Measurements from ENCODE around the gene VPS29. TPM values are rescaled to one million over a fixed set of nuclear protein-coding genes. Genes with fewer than 3 reads are reported as not detected.

Gene VPS29
- total and polyA plus RNA-seq, 9 of the 15 experiments (the other 6 are each of a cell fraction or from before 2014, with no cell fraction given): 85.8 to 638 (median 272) TPM

DNA sequence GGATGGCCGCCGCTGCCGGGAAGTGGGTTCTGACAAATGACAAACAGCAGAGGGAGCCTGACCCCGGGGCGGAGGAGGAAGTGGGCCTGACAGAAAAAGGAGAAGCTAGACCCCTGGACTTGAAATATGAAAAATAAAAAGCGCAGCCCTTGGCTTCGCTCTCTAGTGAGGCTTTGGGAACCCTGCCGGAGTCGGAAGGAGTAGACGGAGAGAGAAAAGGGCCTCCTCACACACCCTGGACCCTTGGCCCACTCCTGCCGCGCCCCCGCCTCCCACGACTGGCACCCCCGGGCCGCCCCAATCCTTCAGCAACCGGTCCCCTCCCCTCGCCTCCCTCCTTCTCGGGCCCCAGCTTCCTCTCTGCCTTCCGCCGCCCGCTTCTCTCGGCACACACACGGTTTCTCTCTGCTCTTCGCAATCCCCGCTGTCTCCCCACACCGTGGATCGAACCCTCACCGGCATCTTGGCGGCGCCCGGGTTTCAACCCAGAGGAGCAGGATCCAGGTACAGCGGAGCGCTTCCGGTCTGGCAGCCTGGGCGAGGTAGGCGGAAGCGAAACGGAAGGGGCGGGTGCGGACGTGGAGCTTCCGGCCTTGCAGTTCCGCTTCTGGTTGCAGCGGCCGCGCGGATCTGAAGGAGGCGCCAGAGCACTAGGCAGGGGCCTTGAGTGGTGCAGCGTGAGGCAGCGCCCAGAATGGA is 52.0 kb downstream of the VPS29 start, which contains the start of gene ARPC3 (continued):
- TF ChIP-seq, protein P1, sequence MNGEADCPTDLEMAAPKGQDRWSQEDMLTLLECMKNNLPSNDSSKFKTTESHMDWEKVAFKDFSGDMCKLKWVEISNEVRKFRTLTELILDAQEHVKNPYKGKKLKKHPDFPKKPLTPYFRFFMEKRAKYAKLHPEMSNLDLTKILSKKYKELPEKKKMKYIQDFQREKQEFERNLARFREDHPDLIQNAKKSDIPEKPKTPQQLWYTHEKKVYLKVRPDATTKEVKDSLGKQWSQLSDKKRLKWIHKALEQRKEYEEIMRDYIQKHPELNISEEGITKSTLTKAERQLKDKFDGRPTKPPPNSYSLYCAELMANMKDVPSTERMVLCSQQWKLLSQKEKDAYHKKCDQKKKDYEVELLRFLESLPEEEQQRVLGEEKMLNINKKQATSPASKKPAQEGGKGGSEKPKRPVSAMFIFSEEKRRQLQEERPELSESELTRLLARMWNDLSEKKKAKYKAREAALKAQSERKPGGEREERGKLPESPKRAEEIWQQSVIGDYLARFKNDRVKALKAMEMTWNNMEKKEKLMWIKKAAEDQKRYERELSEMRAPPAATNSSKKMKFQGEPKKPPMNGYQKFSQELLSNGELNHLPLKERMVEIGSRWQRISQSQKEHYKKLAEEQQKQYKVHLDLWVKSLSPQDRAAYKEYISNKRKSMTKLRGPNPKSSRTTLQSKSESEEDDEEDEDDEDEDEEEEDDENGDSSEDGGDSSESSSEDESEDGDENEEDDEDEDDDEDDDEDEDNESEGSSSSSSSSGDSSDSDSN (IDR thresholded peaks at IDR 0.05; ENCODE audit: borderline replicate concordance in 1 of 2, low read depth in 2 of 2, low read length in 2 of 2): 0 out of 4 replicates have a peak, but pooled peaks of 1 of the 2 experiments have one; percentile 54
- TF ChIP-seq, protein P2, sequence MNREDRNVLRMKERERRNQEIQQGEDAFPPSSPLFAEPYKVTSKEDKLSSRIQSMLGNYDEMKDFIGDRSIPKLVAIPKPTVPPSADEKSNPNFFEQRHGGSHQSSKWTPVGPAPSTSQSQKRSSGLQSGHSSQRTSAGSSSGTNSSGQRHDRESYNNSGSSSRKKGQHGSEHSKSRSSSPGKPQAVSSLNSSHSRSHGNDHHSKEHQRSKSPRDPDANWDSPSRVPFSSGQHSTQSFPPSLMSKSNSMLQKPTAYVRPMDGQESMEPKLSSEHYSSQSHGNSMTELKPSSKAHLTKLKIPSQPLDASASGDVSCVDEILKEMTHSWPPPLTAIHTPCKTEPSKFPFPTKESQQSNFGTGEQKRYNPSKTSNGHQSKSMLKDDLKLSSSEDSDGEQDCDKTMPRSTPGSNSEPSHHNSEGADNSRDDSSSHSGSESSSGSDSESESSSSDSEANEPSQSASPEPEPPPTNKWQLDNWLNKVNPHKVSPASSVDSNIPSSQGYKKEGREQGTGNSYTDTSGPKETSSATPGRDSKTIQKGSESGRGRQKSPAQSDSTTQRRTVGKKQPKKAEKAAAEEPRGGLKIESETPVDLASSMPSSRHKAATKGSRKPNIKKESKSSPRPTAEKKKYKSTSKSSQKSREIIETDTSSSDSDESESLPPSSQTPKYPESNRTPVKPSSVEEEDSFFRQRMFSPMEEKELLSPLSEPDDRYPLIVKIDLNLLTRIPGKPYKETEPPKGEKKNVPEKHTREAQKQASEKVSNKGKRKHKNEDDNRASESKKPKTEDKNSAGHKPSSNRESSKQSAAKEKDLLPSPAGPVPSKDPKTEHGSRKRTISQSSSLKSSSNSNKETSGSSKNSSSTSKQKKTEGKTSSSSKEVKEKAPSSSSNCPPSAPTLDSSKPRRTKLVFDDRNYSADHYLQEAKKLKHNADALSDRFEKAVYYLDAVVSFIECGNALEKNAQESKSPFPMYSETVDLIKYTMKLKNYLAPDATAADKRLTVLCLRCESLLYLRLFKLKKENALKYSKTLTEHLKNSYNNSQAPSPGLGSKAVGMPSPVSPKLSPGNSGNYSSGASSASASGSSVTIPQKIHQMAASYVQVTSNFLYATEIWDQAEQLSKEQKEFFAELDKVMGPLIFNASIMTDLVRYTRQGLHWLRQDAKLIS (CRISPR knock-in tag; IDR thresholded peaks at IDR 0.05): peak; percentile 94; the same call in 1 of the 2 replicates
- TF ChIP-seq, protein P3, sequence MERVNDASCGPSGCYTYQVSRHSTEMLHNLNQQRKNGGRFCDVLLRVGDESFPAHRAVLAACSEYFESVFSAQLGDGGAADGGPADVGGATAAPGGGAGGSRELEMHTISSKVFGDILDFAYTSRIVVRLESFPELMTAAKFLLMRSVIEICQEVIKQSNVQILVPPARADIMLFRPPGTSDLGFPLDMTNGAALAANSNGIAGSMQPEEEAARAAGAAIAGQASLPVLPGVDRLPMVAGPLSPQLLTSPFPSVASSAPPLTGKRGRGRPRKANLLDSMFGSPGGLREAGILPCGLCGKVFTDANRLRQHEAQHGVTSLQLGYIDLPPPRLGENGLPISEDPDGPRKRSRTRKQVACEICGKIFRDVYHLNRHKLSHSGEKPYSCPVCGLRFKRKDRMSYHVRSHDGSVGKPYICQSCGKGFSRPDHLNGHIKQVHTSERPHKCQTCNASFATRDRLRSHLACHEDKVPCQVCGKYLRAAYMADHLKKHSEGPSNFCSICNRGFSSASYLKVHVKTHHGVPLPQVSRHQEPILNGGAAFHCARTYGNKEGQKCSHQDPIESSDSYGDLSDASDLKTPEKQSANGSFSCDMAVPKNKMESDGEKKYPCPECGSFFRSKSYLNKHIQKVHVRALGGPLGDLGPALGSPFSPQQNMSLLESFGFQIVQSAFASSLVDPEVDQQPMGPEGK (CRISPR knock-in tag; IDR thresholded peaks at IDR 0.05; ENCODE audit: borderline replicate concordance): no peak
- peak; percentile 5 for TF ChIP-seq SP2 (IDR thresholded peaks at IDR 0.05; ENCODE audit: extremely low read depth, low read depth, low read length, poor library complexity, severe bottlenecking)
- TF ChIP-seq, protein P4, sequence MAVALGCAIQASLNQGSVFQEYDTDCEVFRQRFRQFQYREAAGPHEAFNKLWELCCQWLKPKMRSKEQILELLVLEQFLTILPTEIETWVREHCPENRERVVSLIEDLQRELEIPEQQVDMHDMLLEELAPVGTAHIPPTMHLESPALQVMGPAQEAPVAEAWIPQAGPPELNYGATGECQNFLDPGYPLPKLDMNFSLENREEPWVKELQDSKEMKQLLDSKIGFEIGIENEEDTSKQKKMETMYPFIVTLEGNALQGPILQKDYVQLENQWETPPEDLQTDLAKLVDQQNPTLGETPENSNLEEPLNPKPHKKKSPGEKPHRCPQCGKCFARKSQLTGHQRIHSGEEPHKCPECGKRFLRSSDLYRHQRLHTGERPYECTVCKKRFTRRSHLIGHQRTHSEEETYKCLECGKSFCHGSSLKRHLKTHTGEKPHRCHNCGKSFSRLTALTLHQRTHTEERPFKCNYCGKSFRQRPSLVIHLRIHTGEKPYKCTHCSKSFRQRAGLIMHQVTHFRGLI (CRISPR knock-in tag; IDR thresholded peaks at IDR 0.05): no peak

Data from K562 (cell line).